ENCODE data around the gene TMA7B.

The TMA7B gene

GRCh38 chr22:39932918-39933649 is 27.1 kb upstream of the TMA7B start:
- in situ Hi-C loops (cut with MboI; ENCODE audit: low sequenced_read_pairs): no loop called here

DNA sequence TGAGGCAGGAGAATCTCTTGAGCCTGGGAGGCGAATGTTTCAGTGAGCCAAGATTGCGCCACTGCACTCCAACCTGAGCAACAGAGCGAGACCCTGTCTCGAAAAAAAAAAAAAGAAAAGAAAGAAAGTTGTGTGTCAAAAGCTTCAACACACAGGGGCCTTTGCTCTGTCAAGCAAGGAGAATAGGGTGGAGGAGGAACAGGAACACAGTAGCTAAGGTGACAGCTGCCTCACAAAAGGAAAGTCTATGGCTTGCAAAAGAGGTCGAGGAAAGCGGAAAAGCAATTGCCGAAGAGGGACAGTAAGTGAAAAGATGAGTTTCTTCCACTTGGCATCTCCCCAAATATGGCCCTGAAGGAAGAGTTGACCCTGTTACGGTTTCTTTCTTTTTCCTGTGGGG is 26.5 kb upstream of the TMA7B start:
- in situ Hi-C loops (cut with MboI; ENCODE audit: low sequenced_read_pairs): no loop called here

DNA sequence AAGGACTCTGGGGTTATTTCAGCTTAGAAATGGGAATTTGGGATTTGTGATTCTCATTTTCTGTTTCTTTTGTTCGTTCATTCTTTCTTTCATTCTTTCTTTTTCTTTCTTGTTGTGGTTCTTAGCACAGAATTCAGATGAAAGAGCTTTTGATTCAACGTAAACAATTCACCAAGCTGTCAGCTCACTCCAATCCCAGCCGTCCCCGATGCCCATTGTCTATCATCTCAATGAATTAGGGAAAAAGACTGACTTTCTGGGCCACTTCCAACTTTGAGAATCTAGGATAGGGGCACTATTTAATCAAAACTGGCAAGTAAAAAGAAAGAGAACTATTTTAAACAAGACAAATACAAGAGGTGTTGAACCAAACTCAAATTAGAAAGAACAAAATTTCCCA is 25.1 kb upstream of the TMA7B start:
- in situ Hi-C loops (cut with MboI; ENCODE audit: low sequenced_read_pairs): no loop called here

GRCh38 chr22:39935612-39936011 is 24.6 kb upstream of the TMA7B start:
- in situ Hi-C loops (cut with MboI; ENCODE audit: low sequenced_read_pairs): no loop called here

DNA sequence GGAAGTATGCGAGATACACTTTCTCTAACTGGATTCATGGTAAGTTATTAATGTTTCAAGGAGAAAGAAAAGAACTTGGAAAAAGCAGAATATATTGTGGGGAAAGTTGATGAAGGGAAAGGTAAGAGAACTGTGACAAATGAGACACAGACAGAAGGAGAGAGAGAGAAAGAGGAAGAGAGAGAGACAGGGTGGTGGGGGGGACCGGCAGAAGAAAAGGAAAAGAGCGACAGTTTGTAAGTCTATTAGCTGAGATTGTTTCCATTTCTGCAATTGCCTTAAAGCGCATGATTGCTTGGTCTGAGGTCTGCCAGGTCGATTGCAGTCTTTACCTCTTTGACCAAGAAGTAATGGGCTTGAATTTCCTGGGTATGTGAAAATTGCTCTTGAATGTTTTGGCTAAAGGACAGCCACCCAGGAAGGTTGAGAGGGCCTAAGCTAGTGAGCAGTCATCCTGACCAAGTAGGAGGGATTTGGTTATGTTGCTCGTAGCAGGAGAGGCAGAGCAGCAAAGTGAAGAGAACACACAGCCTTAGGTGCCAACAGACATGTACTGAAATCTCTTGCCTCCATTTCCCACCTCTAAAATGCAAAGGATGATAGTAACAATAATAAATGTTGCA is 23.6 kb upstream of the TMA7B start:
- in situ Hi-C loops (cut with MboI; ENCODE audit: low sequenced_read_pairs): no loop called here

- in situ Hi-C loops (cut with MboI; ENCODE audit: low sequenced_read_pairs): no loop called here
Observed at GRCh38 chr22:39937906-39938305, 22.3 kb upstream of the TMA7B start.

- in situ Hi-C loops (cut with MboI; ENCODE audit: low sequenced_read_pairs): no loop called here
Observed at GRCh38 chr22:39938509-39939111, 21.6 kb upstream of the TMA7B start.

GRCh38 chr22:39939830-39940229 is 20.4 kb upstream of the TMA7B start:
- in situ Hi-C loops (cut with MboI; ENCODE audit: low sequenced_read_pairs): no loop called here

DNA sequence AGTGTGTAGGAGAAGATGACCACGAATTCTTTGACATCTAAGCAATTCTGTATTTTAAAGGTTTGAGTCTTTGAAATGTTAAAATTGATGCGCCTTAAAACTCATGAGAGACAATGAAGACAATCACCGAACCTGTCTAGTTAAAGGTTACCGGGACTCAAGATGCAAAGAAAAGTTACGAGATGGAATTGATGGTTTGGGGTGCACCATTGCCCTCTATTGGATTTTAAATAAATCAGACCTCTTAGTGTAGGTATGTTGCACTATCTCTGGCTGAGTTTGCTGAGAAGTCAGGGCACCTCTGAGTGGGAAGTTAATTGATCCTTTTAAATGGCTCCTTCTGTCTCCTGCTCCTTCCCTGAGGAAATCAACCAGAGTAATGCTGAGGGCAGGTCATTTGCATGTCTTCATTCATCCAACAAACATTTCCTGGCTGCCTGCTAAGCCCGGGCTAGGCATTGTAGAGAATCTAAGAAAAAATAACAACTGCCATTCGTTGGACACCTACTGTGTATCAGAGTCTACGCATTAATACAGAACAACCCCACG is 19.4 kb upstream of the TMA7B start:
- in situ Hi-C loops (cut with MboI; ENCODE audit: low sequenced_read_pairs): no loop called here

DNA sequence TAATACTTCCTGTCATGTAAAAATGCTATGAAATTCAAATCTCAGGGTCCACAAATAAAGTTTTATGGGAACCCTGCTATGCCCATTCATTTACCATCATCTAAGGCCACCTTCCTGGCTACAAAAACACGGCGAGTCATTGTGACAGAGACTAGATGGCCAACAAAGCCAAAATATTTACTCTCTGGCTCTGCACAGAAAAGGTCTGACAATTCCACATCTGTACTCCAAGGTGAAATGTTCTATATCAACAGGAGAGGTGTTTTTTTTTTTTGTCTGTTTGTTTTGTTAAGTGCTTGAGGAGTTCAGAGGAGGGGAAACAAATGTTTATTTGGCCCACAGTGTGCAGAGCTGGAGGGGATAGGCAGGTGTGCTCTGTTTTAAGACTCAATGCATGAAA is 18.6 kb upstream of the TMA7B start:
- in situ Hi-C loops (cut with MboI; ENCODE audit: low sequenced_read_pairs): no loop called here

GRCh38 chr22:39942439-39943230 is 17.6 kb upstream of the TMA7B start:
- in situ Hi-C loops (cut with MboI; ENCODE audit: low sequenced_read_pairs): no loop called here

GRCh38 chr22:39943337-39943736 is 16.9 kb upstream of the TMA7B start:
- in situ Hi-C loops (cut with MboI; ENCODE audit: low sequenced_read_pairs): no loop called here

- in situ Hi-C loops (cut with MboI; ENCODE audit: low sequenced_read_pairs): no loop called here
Observed at GRCh38 chr22:39943953-39944872, 16.0 kb upstream of the TMA7B start.

GRCh38 chr22:39946126-39946502 is 14.1 kb upstream of the TMA7B start:
- in situ Hi-C loops (cut with MboI; ENCODE audit: low sequenced_read_pairs): no loop called here

DNA sequence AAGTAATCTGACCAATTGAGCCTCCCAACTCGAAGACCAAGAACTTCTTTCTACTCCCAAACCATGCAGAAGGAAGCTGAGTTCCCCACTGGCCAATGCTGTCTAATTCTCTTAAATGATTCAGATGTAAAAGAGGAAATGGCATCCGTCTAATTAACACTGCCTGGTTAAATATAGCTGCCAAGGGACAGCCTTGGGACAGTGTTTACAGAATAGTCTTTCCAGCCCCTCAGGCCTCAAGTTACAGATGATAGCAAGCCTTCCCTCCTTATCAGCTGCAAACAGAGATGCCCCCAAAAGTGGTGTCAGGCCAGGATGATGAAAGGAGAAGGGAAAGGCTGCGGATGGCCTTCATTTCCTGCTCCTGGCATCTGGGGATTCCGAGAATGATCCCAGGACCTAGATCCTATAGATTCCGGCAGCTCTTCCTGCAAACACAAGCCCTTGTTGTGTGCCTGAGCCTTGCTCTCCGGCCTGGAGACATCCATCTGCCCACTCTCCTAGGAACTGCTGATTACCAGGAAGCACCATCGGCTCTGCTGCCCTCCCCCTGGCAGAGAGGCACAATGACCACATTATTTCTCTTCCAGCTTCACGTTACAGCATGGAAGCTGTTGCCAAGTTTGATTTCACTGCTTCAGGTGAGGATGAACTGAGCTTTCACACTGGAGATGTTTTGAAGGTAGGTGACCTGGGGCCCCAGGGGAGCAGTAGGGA is 13.5 kb upstream of the TMA7B start:
- in situ Hi-C loops (cut with MboI; ENCODE audit: low sequenced_read_pairs): no loop called here

DNA sequence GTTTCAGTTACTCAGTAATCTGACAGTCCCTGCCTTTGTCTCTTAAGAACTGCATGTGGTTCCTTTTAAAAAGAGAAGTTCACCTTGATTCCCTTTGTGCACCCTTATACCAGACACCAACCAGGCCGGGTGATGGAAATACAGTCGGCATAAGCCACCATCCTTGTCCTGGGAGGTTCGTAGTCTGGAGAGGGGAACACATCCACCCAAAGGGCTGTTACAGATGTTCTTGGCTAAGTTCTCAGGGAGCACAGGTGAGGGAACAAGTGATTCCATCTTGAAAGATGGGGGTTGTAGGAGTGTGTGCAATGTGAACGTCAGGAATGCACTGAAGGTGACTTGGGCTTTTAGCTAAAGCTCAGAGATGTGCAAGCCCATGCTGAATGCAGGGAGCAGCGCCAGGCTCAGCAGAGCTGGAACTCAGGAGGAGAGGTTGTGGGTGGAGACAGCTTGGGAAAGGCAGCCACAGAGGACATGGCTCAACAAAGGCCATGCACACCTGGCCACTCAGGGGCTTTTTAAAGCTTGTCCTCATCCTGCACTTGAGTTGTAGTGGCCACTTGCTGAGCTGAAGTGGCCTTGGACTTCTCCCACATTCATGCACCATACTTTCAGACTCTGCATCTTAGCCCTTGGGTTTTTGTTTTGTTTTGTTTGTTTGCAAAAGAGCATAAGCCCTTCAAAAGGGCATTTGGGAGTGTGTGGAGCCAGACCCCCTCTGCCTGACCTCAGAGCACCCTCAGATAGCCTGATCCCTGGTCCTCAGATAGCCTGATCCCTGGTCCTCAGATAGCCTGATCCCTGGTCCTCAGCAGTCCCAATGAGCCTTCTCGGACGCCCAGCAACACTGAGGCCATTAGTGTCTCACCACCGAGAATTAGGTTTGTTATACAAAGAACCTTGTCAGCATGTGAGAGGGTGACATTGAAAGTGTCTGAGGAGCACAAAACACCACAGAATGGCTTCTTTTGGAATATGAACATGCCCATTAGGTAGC is 12.7 kb upstream of the TMA7B start:
- in situ Hi-C loops (cut with MboI; ENCODE audit: low sequenced_read_pairs): no loop called here

DNA sequence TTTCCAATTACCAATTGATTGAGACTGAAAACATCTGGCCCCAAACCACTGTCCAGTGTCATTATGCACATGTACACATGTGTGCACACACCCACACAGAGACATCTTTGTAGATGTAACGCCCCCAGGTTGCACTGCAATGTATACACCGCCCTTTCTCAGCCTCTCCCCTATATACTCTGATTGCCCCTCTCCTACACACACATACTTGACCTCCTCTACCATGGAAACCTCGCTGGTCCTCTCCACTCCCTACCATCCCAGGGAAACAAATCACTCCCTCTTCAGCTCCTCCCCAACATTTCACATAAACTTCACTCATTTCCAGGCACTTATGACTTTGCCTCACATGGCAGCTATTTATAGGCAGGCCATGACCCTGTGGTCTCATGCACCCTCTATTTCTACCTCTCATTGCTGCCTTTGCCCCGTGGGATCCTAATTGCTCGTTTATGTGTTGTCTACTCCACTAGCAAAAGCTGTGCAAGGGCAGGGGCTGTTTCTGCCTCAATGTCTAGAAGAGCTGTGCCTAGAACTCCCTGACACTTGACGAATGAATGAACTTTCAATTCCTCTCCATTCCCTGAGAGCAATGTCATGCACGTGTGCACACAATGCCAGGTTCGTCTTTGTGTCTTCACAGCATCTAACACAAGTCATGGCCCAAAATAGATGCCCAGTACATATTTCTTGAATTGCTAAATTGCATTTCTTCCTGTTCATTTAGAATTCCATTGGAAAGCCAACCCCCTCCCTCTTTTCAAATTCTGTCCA is 10.0 kb upstream of the TMA7B start:
- in situ Hi-C loops (cut with MboI; ENCODE audit: low sequenced_read_pairs): no loop called here

Measured in HL-60/S4 treated with phorbol 12-myristate 13-acetate at 8.2 ng/mL for 4 days and 3 days (cell line).